Fibroblast of villous mesenchyme (primary cell): ENCODE results near the gene TMEM259. TPM values are rescaled to one million over a fixed set of nuclear protein-coding genes. Genes with fewer than 3 reads are reported as not detected.

Source experiments
- DNase-seq: peaks from one replicate; pipeline ENCODE4 v3.0.0-alpha.2; 2010; ENCODE audit warnings: low read depth
- H3K4me3 ChIP-seq: 2 replicates; pipeline ENCODE4 v1.5.1; 2011; ENCODE audit warnings: low read depth, mild to moderate bottlenecking, low read length
- total RNA-seq: library from RNA; depleted of rRNA; stranded (reverse); fragments of >200 nt; gene quantifications from 2 replicates; pipeline ENCODE4 v1.2.3, GENCODE V29; 2012
- TF ChIP-seq, protein P1 (sequence below): IDR thresholded peaks from 2 replicates; pipeline ENCODE4 v1.5.1; 2012; ENCODE audit warnings: low read depth, mild to moderate bottlenecking, low read length; ENCODE audit not compliant: insufficient read depth

TMEM259 gene
- total RNA-seq, 1 donor, result 84.6 TPM

DNA sequence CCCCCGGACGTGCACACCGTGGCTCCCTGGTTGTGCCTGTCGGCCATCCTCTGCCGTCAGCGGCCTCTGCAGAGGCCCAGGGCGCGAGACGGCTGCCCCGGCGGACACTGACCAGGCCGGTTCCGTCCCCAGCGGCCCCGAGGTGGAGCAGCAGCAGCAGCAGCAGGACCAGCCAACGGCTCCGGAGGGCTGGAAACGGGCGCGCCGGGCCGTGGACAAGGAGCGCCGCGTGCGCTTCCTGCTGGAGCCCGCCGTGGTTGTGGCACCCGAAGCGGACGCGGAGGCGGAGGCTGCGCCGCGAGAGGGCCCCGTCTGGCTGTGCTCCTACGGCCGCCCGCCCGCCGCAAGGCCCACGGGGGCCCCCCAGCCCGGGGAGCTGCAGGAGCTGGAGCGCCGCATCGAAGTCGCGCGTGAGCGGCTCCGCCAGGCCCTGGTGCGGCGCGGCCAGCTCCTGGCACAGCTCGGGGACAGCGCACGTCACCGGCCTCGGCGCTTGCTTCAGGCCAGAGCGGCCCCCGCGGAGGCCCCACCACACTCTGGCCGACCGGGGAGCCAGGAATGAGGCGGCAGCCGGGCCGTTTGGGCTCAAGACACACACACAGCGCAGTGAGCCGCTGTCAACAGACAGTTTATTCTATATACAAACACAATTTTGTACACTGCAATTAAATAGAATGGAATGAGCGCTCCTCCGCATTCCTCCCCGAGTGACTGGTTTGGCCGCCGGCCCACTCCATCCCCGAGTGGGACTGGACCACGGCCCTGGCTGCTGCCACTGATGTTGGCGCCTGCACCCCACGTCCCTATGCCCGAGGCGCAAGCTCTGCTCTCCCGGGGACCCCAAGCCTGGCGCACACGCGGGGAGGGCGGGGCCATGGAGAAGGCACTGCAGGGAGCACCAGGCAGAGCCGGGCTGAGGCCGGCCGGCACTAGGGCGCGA, 11.6 kb downstream of the TMEM259 start:
- H3K4me3 ChIP-seq, result no peak overlapping the region
- TF ChIP-seq, protein P1, sequence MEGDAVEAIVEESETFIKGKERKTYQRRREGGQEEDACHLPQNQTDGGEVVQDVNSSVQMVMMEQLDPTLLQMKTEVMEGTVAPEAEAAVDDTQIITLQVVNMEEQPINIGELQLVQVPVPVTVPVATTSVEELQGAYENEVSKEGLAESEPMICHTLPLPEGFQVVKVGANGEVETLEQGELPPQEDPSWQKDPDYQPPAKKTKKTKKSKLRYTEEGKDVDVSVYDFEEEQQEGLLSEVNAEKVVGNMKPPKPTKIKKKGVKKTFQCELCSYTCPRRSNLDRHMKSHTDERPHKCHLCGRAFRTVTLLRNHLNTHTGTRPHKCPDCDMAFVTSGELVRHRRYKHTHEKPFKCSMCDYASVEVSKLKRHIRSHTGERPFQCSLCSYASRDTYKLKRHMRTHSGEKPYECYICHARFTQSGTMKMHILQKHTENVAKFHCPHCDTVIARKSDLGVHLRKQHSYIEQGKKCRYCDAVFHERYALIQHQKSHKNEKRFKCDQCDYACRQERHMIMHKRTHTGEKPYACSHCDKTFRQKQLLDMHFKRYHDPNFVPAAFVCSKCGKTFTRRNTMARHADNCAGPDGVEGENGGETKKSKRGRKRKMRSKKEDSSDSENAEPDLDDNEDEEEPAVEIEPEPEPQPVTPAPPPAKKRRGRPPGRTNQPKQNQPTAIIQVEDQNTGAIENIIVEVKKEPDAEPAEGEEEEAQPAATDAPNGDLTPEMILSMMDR, result no peak
- DNase-seq, result peak; percentile 86

DNA sequence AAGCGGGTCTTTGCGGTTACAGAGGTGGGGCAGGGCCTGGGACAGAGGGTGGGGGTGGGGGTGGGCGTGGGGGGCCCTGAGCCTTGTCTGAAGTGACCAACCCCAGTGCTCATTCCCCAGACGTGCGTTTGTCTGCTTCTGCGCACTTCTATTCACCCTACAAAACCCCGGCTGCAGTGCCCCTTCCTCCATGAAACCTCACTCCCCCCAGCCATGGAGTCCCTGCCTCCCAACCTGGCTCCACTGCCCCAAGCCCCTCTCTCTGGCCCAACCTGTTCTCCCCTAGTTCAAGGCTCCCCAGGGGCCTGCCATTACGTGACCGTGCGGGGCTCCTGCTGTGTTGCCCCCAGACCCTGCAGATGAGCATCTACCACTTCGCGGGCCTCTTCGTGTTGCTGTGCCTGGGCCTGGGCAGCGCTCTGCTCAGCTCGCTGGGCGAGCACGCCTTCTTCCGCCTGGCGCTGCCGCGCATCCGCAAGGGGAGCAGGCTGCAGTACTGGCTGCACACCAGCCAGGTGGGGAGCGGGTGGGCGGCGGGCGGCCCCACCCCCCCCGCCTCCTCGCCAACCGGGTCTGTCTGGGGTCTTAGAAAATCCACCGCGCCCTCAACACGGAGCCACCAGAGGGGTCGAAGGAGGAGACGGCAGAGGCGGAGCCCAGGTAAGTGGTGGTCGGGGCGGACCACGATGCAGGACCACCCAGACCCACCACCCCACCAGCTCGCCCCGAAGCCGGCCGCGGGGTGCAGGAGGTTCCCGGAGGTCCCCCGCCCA, 12.5 kb downstream of the TMEM259 start:
- no peak overlapping the region for H3K4me3 ChIP-seq
- TF ChIP-seq, protein P1, result no peak
- no peak for DNase-seq

DNA sequence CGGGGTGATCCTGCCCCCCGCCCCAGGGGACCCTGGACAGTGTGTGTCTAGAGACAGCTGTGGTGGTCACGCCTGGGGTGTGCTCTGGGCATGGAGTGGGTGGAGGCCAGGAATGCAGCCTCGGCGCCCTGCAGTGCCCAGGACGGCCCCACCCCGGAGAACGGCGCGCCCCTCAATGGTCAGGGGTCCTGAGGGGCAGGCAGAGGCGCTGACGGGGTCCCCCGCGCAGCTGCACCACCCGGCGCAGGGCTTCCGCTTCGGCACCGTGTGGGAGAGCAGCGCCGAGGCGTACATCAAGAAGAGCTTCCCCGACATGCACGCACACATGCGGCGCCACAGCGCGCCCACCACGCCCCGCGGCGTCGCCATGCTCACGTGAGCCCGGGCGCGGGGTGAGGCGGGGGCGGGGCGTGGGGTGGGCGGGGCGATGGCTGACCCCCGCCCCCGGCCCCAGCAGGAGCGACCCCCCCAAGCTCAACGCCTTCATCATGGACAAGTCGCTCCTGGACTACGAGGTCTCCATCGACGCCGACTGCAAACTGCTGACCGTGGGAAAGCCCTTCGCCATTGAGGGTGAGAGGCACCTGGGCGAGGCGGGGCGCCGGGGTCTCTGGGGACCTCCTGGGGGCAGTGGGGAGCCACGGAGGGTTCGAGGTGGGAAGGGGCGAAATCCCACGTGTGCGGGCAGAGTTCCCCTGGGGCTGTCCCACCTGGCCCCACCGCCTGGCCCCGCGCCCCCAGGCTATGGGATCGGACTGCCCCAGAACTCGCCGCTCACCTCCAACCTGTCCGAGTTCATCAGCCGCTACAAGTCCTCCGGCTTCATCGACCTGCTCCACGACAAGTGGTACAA, 13.3 kb downstream of the TMEM259 start:
- no peak overlapping the region for H3K4me3 ChIP-seq
- no peak for DNase-seq
- TF ChIP-seq, protein P1, result no peak

DNA sequence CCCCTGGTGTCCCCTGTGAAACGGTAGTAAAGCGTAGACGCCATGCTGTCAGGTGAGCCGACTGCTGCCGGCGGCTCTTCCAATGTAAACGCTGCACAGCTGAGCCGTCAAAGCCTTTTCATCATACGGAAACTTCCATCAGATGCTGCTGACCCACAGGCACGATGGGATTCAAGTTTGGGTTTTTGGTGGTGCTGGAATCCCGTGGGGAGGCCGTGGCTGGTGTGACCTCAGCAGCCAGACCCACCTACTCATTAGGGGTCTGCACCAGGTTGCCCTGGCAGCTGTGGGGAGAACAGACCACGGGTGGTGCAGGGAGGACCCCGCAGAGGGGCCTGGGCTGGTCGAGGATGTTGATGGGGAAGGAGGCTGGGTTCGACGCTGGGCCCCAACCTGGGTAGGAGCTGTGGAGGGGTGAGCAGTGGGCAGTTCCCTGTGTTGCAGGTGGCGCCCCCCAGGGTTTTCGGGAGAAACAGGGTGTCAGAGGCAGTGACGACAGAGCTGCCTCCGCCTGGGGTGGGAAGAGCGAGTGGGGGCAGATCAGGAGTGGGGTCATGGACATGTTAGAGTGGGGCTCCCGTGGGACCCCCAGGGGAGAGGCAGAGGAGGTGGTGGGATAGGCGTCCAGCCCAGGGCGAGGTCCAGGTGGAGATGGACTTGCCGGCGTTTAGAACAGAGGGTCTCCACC, 14.1 kb downstream of the TMEM259 start:
- H3K4me3 ChIP-seq, result no peak overlapping the region
- TF ChIP-seq, protein P1, result no peak
- no peak for DNase-seq

DNA sequence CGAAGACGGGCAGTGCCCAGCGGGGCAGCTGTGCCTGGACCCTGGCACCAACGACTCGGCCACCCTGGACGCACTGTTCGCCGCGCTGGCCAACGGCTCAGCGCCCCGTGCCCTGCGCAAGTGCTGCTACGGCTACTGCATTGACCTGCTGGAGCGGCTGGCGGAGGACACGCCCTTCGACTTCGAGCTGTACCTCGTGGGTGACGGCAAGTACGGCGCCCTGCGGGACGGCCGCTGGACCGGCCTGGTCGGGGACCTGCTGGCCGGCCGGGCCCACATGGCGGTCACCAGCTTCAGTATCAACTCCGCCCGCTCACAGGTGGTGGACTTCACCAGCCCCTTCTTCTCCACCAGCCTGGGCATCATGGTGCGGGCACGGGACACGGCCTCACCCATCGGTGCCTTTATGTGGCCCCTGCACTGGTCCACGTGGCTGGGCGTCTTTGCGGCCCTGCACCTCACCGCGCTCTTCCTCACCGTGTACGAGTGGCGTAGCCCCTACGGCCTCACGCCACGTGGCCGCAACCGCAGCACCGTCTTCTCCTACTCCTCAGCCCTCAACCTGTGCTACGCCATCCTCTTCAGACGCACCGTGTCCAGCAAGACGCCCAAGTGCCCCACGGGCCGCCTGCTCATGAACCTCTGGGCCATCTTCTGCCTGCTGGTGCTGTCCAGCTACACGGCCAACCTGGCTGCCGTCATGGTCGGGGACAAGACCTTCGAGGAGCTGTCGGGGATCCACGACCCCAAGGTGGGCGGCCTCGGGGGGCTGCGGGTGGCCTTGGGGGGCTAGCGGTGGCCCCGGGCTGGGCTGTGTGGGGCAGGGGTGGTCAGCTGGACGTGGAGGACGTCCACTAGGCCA, 15.9 kb downstream of the TMEM259 start:
- DNase-seq, result no peak
- TF ChIP-seq, protein P1, result no peak

More for the DNA sequence above, 15.9 kb downstream of the TMEM259 start:
- no peak overlapping the region for H3K4me3 ChIP-seq
